Cardiac fibroblast (primary cell): Measurements from ENCODE around the gene OR8B8.

ENCODE experiments used
- DNase-seq, 2 donors: peaks; one replicate each; pipeline versions ENCODE4 v3.0.0 to v3.0.0-alpha.2; 2010; ENCODE audit warnings: low read depth in 2 of 2
- H3K4me3 ChIP-seq, 2 donors: replicated peaks in 1 of 2; 1 replicate in 1 of 2; 2 replicates in 1 of 2; pipeline ENCODE4 v1.5.1; 2011; ENCODE audit warnings: low read depth in 2 of 2, low read length in 2 of 2, mild to moderate bottlenecking in 2 of 2, moderate library complexity in 1 of 2
- TF ChIP-seq, protein P1 (sequence below): IDR thresholded peaks from one replicate; pipeline ENCODE4 v1.5.1; 2011; ENCODE audit warnings: low read depth, mild to moderate bottlenecking, low read length, inconsistent platforms

The OR8B8 gene, protein sequence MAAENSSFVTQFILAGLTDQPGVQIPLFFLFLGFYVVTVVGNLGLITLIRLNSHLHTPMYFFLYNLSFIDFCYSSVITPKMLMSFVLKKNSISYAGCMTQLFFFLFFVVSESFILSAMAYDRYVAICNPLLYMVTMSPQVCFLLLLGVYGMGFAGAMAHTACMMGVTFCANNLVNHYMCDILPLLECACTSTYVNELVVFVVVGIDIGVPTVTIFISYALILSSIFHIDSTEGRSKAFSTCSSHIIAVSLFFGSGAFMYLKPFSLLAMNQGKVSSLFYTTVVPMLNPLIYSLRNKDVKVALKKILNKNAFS

DNA sequence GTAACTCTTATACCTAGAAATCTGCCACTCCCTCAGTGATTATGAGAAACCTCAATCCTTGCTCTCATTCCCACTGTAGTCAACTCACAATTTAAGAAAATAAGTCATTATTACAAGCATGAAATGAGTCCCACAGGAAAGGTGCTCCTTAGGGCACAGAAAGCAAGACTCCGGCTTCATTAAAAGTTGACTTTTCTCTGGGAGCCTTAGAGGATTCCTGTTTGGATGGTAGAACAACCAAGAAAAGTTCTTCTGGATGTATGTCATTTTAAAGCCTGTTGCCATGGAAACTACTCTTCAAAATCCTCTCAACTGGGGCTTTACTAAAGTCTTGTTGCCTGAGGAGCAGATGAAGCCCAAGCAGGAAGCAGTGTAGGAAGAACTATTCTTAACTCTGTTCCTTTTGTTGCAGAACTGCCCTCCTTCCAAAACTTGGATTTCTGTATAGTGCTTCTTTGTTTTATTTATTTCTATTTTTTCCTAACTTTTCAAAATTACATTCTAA is at the start of gene OR8B8:
TSS of gene OR8B8 (minus strand) at position 51 of the 505 bp plus-strand sequence. CDS start 4,611 bp downstream, outside the sequence.
- DNase-seq = no peak
- TF ChIP-seq, protein P1, sequence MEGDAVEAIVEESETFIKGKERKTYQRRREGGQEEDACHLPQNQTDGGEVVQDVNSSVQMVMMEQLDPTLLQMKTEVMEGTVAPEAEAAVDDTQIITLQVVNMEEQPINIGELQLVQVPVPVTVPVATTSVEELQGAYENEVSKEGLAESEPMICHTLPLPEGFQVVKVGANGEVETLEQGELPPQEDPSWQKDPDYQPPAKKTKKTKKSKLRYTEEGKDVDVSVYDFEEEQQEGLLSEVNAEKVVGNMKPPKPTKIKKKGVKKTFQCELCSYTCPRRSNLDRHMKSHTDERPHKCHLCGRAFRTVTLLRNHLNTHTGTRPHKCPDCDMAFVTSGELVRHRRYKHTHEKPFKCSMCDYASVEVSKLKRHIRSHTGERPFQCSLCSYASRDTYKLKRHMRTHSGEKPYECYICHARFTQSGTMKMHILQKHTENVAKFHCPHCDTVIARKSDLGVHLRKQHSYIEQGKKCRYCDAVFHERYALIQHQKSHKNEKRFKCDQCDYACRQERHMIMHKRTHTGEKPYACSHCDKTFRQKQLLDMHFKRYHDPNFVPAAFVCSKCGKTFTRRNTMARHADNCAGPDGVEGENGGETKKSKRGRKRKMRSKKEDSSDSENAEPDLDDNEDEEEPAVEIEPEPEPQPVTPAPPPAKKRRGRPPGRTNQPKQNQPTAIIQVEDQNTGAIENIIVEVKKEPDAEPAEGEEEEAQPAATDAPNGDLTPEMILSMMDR = no peak
- no peak within 1 kb of the TSS for H3K4me3 ChIP-seq

DNA sequence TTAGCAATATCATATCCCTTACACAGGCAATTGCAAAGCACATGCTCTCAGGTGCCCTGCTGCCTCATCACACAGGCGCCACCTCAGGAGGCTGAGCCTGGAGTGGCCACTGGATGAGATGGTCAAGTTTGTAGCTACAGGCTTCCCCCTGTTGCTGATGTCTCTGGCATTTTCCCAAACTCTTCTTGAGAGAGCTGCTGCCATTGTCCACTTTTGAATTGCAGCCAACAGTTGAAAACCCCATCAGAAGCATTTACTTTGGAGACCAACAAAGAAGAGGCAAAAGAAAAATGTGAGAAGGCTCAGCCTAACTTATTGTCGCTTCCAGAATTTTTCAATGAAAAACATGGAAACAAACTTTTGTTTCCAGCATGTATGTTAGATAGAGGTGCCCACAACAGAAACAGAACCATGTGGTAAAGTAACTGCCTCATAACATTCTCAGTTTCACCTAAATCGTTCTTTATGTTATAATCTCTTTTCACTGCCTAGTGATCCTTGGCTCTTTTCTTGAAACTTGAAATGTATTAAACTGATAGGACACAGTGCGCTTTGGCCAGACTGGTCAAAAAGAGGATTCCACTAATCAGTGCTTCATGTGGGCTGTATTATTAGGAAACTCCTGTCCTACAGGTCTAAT is 47.6 kb upstream of the OR8B8 start:
- H3K4me3 ChIP-seq = no peak overlapping the region
- TF ChIP-seq, protein P1 = no peak

DNA sequence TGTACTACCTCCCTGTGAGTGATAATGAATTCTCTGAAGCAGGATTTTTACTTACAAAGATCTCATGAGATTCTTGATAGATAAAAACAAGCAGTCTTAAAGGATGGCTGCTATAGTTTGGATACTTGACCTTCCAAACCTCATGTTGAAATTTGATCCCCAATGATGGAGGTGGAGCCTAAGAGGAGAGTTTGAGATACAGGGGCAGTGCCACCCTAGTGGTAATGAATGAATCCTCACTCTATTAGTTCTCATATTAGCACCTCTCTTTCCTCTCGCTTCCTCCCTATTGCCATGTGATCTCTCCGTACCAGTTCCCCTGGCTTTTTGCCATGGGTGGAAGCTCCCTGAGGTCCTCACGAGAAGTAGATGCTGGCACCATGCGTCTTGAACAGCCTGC is 37.9 kb upstream of the OR8B8 start:
- no peak for DNase-seq
- no peak overlapping the region for H3K4me3 ChIP-seq
- TF ChIP-seq, protein P1 = no peak

More for the DNA sequence above, 47.6 kb upstream of the OR8B8 start:
- no peak for DNase-seq

DNA sequence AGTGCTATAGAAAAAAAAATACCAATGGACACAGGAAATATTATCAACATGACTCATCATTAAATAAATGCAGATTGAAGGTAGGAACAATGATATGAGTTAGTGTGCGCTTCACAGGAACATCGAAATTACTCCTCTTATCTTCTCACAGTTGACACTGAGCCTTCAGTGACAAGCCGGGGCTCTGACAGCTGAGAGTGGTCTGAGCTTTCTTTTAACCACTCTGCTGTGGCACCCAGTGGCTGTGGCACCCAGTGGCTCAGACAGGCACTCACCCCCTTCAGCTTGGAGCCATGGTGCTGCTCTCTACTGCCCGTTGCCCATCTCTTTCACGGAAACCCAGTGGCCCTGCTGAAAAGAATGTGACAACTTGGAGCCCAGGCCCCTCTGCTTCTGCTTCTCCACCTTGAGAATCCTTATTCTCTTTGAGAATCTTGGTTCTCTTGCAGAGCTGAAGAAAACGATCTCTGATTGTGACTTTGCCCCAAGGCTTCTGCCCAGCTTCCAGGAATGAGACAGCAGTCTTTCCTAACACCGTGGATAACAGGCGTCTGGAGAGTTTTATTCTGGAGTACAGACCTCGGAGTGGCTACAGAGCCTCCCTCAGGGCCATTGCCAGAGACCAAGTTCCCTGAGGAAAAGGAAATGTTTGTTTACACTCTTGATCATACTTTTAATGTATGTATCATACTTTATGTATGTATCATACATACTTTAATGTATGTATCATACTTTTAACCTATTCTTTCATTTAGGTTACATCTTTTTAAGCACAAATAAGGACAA is 37.1 kb upstream of the OR8B8 start:
- no peak overlapping the region for H3K4me3 ChIP-seq

DNA sequence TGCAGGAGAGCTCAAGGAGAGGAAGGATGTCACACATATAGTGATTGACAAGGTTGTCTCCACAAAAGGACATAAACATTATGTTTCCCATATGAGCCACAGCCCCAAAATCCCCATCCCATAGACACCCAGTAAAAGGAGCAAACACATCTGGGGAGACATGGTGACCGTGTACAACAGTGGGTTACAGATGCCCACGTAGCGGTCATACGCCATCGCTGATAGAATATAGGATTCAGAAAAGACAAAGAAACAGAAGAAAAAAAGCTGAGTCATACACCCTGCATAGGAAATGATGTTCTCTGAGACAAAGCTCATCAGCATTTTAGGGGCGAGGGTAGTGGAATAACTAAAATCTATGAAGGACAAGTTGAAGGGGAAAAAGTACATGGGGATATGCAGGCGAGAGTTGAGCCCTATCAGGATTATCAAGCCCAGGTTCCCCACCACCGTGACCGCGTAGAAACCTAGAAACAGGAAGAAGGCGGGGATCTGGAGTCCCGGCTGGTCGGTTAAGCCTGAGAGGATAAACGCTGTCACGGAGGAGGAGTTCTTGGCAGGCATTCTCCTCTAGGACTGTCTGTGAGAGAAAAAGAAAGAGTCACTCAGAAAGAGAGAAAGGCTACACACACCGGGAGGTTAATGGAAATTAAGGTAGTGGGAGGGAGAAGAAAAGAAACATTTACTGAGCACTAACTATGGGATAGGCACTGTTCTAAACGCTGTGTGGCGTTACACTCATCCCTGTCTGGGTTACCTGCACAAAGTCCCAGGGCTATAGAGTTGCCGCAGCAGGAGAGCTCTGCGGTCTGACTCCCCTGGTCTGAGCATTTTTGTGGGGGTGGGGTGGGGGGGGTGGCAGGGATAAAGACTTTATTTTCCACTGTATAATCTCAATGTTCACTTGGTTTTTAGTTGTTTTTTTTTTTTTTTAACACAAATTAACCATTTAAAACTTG is 36.1 kb upstream of the OR8B8 start:
- TF ChIP-seq, protein P1 = no peak
- H3K4me3 ChIP-seq = peak overlapping the region; percentile 32 to 49
- DNase-seq = peak; percentile 66 to 80

More for the DNA sequence above, 37.1 kb upstream of the OR8B8 start:
- TF ChIP-seq, protein P1 = no peak
- peak; percentile 38 to 58 for DNase-seq

DNA sequence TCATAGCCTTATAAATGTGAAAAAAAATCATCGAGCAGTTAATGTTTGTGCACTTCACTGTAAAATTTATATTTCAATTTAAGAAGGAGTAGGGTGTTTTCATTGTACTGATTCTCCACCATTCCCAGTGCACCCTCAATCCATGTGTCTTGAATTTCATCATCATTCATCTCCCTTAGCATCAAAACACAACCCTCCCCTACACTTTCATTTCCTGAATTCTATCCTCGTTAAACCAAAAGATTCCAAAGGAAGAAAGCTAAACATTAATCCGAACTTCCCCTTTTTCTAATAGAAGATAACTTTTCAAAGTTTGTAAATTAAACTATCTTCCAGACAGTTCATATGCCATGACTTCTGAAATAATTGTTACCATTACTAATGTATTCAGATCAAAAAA is 34.1 kb upstream of the OR8B8 start:
- DNase-seq = no peak
- no peak overlapping the region for H3K4me3 ChIP-seq
- TF ChIP-seq, protein P1 = no peak
